NCI-H2081 (cell line): ENCODE data around the gene ZFR.
"Not testable (repeated sequence)": the region's sequence is repeated elsewhere in the genome, so short reads cannot be mapped to it uniquely, and the experiment has no call there.

Experiments used
- DNase-seq, 2 experiments: peaks; one replicate each; lab custom pipeline; 2025; lab: John Stamatoyannopoulos, UW

Gene ZFR

DNA sequence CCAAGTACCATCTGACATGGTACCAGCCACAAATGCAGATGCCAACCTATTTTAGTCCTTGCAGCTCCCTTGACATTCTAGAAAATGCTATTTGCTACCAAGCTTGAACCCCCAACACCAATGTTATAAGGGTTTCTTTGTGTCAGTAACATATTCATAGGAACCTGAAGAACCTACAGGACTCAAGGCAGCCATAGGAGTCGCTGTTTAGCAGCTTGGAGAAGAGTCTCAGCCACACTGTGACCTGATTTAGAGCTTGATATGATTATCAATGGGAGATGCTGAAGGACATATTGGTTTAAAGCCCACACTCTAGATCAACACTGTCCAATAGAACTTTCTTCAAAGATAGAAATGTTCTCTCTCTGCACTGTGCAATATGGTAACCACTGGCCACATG, 6.4 kb upstream of the ZFR start:
- DNase-seq, result no peak

DNA sequence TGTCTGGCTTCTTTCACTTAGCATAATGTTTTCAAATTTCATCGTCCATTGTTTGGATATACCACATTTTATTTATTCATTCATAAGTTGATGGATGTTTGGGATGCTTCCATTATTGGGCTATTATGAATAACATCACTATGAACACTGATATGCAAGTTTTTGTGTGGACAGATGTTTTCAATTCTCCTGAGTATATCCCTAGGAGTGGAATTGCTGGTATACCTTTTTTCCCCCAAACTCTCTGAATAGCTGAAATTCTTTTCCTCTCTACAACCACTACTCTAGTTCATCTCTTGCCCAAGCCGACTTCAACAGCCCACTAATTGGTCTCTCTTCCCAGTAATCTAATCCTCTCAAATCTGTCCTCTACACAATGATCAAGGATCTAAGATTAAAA, 4.7 kb upstream of the ZFR start:
- DNase-seq, result no peak

DNA sequence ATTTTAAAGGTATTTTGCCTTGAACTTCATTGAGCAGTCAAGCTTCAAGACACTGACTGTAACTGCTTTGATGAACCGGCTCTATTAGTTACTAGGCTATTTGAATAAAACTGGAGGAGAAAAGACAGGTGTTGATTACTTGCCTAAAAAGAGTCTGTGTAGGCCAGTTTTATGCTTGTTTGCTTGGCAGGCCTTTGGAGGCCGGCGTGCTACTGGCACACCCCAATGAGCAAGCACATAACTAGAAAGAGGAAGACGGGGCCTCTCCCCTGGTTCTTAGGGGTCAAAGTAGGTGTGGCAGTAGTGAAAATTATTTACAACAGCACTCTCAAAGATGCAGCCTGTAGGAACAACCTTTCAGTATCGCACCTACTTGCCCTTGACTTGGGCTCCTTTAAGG, 2.1 kb upstream of the ZFR start:
- no peak for DNase-seq

DNA sequence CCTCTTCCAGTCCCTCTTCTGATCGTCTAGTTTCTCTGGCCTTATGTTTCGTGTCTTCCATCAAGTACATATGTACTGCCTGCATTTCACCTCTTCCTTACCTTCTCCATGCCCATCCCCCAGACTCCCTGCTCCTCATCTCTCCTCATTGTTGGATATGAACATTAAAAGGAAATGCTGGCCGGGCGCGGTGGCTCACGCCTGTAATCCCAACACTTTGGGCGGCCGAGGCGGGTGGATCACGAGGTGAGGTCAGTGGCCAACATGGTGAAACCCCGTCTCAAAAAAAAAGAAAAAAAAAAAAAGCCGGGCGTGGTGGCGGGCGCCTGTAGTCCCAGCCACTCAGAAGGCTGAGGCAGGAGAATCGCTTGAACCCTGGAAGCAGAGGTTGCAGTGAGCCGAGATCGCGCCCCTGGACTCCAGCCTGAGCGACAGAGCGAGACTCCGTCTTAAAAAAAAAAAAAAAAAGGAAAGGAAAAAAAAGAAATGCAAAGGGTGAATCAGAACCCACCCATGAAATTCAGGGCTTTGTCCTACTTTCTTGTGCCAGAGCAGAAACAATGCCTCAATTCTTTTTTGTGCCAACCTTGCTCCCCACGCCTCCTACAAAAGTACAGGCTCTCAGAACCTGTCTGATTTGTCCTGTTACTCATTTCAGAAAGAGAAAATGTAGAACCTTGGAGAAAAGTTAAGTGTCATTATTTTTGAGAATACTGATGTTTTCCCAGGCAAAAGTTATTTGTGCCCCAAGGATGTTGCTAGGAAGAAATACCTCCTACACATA, 1.5 kb upstream of the ZFR start:
- no peak for DNase-seq

DNA sequence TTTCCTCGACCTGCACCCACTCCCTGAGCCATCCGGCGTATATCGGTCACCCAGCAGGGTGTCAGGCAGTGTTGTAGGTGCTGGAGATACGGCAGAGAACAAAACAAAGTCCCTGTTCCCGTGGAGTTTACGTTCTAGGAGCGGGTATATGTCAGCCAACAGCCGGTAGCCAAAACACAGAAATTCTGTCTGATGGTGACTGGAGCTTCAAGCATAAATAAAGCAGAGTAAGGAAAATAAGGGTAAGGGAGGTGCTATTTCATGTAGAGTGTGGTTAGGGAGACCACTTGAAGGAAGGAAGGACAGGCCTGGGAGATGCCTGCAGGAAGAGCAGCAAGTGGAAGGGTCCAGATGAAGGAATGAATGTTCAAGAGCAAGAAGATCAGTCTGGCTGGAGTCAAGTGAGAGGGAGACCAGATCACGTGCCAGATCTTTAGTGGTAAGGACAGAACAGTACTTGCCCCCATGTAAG, 783 bp upstream of the ZFR start:
- no peak for DNase-seq

DNA sequence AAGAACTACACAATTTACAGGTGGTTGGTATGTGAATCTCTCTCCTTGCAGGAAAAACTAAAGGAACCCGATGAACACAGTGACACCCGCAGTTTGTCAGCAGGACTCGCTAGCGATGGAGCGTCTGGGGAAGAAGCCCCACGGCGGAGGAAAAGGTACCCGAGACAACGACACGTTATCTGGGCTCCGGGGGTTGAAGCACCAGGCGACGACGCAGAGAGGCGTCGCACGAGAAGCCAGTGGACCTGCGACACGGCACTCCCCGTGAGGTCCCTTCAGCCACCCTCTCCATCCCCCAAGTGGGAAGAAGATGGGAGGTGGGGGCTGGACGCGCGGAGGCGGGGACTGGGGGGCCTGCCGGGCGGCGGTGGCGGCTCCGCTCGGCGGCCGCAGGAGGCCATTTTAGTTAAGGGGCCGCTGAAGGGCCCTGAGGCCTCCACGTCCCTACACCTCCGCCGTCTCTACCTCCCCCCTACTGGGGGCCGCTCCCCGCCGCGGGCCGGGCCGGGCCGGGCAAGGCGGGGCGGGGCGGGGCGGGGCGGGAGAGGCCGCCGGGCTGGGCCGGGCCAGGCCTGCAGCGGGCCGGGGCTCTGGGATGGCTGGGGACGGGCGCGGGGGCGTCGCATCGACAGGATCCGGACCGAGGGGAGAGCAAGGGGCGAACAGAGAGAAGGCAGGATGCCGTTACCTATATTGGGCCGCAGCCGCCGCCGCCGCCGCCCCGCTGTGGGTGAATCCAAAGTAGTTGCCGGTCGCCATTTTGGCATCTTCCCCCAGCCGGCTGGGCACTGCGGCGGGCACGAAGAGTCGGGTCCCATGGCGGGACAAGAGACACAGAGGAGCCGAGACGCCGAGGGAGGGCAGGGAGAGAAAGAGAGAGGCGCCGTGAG, 754 bp downstream of the ZFR start:
- DNase-seq, result peak; percentile 65 to 72

DNA sequence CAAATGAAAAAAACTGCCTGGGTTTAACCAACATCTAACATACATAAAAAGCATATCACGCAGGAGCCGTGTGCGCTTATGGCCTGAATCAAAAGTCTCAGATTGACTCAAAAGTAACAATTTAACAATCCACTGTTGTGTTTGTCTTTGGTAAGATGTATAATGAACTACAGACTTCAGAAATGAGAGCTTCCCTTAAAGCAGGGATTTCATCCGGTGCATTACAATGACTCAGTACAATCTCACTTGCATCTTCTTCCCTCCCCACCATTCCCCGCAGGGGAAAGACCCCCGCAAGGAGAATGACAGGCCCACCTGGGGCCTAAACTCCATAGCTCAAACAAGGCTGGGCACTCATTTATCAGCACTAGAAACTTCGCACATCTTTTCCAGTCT, 1.4 kb downstream of the ZFR start:
- peak in 1 of 2 experiments; percentile 54 for DNase-seq

DNA sequence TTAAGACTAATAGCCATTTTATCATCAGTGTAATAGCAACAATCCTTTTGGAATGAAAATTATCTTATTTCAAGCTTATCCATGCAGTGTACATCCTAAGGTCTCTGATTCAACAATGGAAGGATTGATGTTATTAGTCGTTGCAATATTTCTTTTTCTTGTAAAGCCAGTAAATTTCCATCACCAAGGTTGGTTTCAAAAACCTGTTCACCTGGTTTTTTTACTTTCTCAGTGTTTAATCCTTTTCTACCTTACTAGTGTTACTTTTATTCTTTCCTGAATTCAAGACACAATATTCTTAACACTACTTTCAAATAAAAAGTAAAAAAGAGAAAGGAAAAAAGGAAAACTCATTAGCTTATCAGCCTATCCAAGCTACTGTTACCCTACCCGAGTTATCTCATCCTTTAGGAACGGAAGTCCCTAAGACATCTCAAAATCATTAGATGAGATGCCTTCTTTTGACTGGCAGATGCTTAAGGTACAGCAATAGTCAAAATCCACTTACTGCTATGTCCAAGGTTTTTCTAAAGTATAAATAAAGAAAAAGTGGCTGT, 5.4 kb downstream of the ZFR start:
- no peak for DNase-seq

DNA sequence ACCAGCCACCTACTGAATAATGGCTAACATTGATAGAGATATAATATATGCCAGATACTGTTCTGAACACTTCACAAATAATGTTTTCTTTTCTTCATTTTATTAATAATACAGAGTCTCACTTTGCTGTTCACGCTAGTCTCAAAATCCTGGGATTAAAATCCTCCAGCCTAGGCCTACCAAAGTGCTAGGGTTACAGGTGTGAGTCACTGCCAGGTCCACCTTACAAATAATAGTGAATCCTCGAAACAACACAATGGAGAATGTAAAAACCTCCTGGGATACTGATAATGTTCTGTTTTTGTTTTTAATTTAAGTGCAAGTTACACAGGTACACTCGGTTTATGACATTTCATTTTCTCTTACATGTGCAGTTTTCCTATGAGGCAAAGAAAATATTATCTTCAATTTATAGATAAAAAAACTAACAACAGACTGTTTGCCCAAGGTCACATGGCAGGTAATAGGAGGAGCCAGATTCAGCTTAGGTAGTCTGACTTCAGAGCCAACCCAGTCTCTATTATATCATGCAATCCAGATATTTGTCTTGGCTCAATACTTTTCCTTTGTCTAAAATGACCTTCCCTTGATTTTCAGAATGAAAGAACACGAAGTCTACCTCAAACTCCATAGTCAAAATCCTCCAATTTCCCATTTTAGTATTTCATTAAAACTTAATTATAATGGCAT, 7.8 kb downstream of the ZFR start:
- no peak for DNase-seq

DNA sequence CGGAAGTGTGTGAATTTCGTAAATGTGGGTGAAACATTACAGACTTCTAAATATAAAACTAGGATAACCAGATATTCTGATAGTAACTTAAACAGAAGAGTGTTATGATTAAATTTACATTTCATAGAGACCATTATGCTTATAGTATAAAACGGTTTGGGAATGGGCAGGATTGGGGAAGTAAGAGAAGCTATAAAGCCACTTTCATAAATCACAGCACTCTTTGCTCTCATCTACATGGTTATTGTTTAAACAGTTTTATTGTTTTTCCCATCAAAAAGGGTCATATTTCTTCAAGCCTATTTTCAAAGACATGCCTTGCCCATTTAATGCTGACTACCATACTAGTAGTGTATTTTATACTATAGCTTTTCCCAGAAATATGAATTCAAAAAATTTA, 9.2 kb downstream of the ZFR start:
- DNase-seq, result no peak

DNA sequence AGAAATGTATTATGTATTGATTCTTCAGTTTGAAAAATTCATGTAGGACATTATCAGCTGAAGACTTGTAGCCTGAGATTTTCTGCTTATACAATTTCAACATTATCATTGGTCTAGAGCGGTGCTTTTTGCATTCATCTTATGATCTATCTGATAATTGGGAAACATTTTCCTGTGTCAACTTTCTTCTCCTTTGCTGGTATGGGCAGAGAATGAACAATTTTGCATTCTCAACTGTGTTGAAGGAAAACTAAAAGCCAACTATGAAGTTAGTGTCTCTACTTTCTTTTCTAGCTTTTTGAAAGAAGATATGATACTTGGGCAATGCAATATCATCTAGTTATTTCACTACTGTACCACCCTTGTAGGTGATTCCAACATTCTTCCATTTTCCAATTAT, 10.3 kb downstream of the ZFR start:
- DNase-seq, result no peak

DNA sequence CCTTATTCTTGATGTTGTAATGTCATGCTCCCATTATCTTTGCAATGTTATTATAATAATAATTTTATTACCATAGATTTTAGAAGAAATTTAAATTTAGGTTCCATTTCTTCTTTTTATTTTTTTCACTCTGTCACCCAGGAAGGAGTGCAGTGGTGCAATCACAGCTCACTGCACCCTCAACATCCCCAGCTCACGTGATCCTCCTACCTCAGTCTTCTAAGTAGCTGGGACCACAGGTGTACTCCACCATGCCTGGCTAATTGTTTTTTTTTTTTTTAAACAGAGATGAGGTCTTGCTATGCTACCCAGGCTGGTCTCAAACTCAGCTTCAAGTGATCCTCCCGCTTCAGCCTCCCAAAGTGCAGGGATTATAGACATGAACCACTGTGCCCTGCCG, 11.9 kb downstream of the ZFR start:
- no peak for DNase-seq

DNA sequence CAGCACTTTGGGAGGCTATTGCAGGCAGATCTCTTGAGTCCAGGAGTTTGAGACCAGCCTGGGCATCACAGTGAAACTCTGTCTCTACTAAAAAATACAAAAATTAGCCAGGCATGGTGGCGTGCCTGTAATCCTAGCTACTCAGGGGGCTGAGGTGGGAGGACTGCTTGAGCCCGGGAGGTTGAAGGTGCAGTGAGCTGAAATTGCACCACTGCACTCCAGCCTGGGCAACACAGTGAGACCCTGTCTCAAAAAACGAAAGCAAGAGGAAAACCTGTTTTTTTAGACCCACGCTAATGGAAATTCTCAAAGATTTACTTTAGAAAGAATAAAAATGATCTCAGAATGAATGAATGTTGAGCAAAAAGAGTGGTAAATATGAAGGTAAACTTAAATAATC, 13.7 kb downstream of the ZFR start:
- DNase-seq, result not testable (repeated sequence)

DNA sequence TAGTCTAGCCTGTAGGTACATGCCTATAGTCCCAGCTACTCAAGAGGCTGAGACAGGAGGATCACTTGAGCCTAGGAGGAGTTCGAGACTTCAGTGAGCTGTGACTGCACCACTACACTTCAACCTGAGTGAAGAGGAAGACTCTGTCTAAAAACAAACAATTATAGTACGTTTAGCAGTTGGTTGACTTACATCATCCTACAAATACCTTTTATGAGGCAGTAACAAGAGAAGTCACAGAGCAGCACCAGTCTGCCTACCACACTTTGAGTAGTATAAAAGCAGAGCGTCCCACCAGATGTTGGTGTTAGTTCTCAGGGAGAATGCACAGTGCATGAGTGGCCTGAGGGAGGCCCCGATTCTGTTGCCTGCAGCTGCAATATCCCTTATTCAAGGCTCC, 16.1 kb downstream of the ZFR start:
- DNase-seq, result no peak

DNA sequence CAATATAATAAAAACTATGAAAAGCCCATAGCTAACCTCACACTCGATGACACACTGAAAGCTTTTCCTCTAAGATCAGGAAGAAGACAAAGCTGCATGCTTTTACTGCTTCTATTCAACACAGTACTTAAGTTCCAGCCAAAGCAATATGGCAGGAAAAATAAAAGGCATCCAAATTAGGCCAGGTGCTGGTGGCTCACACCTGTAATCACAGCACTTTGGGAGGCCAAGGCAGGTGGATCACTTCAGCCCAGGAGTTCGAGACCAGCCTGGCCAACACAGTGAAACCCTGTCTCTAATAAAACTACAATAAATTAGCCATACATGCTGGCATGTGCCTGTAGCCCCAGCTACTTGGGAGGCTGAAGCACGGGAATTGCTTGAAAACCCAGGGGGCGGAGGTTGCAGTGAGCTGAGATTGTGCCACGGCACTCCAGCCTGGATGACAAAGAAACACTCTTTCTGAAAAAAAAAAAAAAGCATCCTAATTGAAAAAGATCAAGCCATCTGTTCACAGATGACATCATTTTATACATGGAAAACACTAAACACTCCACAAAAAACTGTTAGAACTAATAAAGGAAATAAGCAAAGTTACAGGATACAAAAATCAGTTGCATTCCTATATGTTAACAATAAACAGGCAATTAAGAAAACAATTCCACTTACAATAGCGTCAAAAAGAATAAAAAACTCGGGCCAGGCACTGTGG, 17.9 kb downstream of the ZFR start:
- no peak for DNase-seq

DNA sequence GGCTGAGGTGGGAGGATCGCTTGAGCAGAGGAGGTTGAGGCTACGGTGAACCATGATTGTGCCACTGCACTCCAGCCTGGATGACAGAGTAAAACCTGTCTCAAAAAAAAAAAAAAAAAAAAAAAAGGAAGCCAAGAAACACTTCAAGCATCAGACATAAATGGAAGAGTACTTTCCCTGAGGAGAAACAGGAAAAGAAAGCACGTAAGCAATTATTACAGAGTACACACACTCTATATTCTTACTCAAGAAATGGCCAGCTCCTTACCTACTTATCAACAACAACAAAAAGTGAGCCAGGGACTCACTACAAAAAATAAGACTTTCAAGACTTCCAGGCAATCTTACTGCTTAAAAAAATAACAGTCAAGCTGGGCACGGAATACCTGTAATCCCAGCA, 21.8 kb downstream of the ZFR start:
- no peak for DNase-seq

DNA sequence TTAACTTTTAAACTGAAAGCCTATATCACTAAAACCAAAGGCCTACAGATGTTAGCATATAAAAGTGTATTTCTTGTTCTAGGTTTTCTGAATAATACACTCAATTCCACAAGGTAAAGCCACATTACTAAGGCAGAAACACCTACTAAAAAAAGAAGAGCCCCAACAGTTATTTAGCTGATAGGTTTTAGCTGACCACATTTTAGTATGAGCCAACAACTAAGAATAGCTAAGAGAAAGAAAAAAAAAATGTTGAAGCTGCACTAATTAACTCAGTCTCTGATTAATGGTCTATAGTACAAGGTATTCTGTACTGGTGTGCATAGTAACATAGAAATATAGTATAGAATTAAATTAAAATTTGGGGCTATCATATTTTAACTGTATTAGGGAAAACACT, 23.5 kb downstream of the ZFR start:
- DNase-seq, result no peak

DNA sequence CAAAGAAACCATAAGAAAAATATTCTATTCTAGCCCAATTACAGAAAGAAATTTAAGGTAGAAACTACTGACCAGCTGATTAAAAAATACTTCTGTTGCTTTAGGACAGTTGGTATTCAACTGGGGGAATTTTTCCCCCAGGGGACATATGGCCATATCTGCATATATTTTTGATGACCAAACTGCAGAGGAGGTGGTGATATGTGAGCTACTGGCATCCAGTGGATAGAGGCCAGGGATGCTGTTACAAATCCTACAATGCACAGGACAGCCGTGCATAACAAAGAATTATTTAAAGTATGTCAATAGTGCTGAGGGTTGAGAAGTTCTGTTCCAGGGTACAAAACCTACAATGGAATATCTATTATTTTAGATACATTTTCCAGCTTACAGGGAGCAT, 24.0 kb downstream of the ZFR start:
- DNase-seq, result no peak

DNA sequence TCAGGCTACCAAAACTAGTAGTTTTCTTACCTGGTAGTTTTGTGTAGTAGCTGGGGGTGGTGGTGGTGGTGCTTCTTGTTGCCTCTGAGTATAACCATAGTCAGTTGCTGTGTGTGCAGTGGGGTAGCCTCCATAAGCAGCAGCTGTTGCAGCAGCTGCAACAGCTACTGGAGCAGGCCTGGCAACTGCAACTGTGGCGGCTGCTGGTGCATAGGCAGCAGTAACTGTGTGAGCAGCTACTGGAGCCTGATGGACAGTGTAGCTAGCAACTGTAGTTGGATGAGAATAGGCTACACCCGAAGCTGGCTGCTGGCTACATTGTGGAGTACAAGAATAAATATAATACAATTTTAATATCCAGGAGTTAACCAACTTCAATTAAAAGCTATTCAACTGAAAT, 24.7 kb downstream of the ZFR start:
- DNase-seq, result no peak

DNA sequence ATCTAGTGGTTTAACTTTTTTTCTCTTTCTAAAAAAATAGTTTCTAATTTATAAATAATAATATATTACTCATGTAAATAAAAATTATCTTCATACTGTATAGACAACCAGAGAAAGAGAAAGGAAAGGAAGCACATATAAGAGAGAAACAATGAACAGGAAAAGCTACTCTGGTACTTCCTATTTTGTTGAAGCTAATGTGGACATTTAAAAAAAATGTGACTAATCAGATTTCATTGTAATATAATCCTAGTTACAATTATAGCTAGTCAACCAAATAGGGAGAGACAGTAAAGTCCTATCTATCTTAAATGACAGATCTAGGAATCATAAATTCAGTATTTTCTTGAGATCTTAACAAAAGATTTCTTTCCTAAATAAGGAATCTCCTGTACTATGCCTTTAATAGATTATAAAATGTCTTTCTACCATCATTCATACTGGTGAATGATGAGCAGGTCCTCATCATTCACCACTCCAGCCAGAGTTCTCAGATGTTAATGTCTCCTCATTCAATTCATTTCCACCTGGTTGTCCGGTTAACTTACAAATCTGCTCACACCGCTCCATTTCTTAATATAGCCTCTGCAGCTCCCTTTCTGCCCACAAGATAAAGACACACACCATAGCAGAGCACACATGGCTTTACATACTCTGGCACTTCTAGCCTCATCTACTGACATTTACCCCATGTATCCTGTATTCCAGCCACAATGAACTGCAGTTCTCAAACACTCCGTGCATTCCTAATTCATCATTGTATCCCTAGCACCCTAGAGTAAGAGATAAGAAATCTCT, 30.9 kb downstream of the ZFR start:
- DNase-seq, result no peak

DNA sequence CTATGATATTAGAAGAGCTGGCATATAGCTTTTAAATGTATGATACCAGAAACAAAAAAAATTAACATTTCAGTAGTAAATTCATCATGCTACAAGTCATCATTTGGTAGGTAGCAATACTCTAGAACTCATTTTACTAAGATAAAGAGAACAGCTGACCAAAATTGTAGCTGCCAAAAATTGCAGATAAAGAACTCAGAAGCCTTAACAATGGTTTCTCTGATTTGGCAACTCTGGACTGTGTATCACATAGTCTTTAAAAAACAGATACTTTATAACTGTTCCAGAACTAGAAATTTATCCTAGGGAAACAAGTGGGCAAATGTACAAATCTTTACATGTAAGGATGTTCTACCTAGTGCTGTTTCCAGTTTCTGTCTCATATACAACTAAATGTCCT, 33.9 kb downstream of the ZFR start:
- no peak for DNase-seq
